GM19395 (cell line): ENCODE measurements around the gene MX1.
"Not testable (repeated sequence)": the region's sequence is repeated elsewhere in the genome, so short reads cannot be mapped to it uniquely, and the experiment has no call there.

Experiments used
- ATAC-seq: cut with Tn5 transposase; IDR thresholded peaks from one replicate; pipeline ENCODE4 v1.9.1; 2021; ENCODE audit warnings: mild to moderate bottlenecking, moderate library complexity; ENCODE audit not compliant: unreplicated experiment

The MX1 gene

GRCh38 chr21:41407541-41408460, 18.2 kb upstream of the MX1 start:
- no peak for ATAC-seq

GRCh38 chr21:41410361-41410760, 15.7 kb upstream of the MX1 start:
- ATAC-seq = no peak

GRCh38 chr21:41410767-41411448, 15.1 kb upstream of the MX1 start:
- ATAC-seq = no peak

GRCh38 chr21:41411449-41412089, 14.5 kb upstream of the MX1 start:
- no peak for ATAC-seq

- not testable (repeated sequence) for ATAC-seq
Observed at GRCh38 chr21:41417505-41417904, 8.5 kb upstream of the MX1 start.

GRCh38 chr21:41418393-41418792, 7.6 kb upstream of the MX1 start:
- no peak for ATAC-seq

- no peak for ATAC-seq
Observed at GRCh38 chr21:41418956-41419680, 6.9 kb upstream of the MX1 start.

- no peak for ATAC-seq
Observed at GRCh38 chr21:41419921-41420862, 5.8 kb upstream of the MX1 start.

GRCh38 chr21:41420998-41421397, 5.0 kb upstream of the MX1 start:
- ATAC-seq = not testable (repeated sequence)

- no peak for ATAC-seq
Observed at GRCh38 chr21:41422546-41423304, 3.3 kb upstream of the MX1 start.

- not testable (repeated sequence) for ATAC-seq
Observed at GRCh38 chr21:41423305-41423636, 2.8 kb upstream of the MX1 start.

- peak; percentile 6 for ATAC-seq
Observed at GRCh38 chr21:41425588-41425953, 468 bp upstream of the MX1 start.

GRCh38 chr21:41426676-41427404, 801 bp downstream of the MX1 start:
- ATAC-seq = no peak

GRCh38 chr21:41427556-41427955, 1.5 kb downstream of the MX1 start:
- ATAC-seq = no peak

- ATAC-seq = no peak
Observed at GRCh38 chr21:41428311-41428710, 2.3 kb downstream of the MX1 start.

GRCh38 chr21:41428847-41429246, 2.8 kb downstream of the MX1 start:
- no peak for ATAC-seq

- ATAC-seq = no peak
Observed at GRCh38 chr21:41429305-41429704, 3.3 kb downstream of the MX1 start.

GRCh38 chr21:41429925-41430491, 4.0 kb downstream of the MX1 start:
- ATAC-seq = no peak
